ENCODE data around the gene CRY2.
"Not testable (repeated sequence)": the region's sequence is repeated elsewhere in the genome, so short reads cannot be mapped to it uniquely, and the experiment has no call there.

Gene CRY2

GRCh38 chr11:45811571-45812290 is 35.5 kb upstream of the CRY2 start:
- no peak for DNase-seq (ENCODE audit: low spot score)

- no peak for DNase-seq (ENCODE audit: low spot score)
These were observed 34.4 kb upstream of the CRY2 start for GRCh38 chr11:45812581-45813548.

DNA sequence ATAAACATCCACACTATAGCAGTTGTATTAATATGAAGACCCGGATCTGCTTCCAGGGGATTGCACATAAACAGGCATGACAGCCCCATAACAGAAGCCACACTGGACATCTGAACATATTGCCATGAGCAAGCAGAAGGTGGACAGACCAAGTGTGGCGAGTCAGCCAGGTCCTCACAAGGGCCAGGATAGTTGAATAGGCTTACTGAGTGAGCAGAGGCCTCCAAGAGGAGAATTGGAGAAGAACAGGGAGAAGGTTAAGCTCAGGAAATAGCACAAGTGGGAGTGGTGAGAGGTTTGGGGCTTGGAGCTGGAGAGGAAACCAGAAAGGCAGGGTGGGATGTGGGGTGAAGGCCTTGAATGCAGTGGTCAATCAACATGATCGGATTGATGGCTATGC is 31.5 kb upstream of the CRY2 start:
- DNase-seq (ENCODE audit: low spot score), result no peak

- DNase-seq (ENCODE audit: low spot score), result no peak
These were observed 30.7 kb upstream of the CRY2 start for GRCh38 chr11:45816614-45817013.

DNA sequence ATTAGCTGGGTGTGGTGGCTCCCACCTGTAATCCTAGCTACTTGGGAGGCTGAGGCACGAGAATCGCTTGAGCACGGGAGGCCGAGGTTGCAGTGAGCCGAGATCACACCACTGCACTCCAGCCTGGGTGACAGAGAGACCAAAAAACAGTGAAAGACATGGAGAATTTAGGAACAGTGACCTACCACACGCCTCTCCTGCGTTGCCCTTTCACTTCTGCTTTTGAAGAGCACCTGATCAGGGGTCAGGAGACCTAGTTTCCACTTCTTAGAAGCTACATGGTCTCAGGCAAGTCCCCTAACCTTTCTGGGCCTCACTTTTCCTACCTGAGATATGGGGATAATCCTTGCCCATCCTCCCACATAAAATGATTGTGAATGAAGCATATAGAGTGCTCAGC is 30.1 kb upstream of the CRY2 start:
- DNase-seq (ENCODE audit: low spot score), result no peak

DNA sequence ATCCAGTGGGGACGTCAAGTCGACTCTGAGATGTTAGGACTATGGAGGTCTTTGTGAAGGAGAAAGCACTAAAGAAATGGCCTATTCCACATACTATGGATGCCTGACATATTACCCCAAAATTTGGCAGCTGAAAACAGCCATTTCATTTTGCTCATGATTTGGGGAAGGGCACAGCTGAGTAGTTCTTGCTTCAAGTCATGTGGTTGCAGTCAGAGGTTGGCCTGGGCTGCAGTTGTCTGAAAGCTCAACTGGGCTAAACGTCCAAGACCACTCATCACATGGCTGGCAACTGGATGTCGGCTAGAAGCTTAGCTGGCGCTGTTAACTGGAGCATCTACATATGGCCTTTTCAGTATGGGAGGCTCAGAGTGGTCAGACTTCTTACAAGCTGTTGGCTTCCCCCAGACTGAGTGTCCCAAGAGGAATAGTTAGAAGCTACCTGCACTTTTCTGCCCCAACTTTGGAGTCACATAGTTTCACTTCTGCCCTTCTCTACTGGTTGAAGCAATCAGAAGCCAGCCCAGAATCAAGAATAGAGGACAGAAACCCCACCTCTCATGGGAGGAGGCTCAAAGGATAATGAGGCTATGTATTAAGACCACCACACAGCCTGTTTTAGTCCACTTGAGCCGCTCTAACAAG is 28.2 kb upstream of the CRY2 start:
- DNase-seq (ENCODE audit: low spot score), result no peak

DNA sequence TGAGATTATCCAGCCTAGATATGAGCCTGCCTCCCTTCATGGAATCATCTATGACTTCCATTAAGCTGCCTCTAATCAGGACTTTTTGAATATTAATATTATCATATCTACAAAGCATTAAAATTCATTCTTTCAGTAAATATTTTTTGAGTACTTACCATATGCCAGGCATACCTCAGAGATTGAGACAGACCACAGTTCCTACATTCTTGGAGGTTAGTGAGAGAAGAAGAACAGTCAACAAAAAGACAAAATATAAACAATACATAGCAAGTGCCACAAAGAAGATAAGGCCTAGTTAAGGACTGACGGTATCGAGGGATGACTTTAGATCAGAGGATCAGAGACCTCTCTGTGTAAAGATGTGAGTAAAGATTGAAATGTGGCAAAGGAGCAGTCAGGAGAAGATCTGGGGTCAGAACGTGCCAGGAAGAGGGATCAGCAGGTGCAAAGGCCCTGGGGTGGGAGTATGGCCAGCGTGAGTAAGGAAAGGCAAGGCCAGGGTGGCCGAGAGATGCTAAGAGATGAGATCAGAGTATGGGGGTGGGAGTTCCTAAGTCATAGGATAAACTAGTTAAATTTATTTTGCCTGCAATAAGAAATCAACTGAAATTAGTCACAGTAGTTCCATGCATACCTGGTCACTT is 26.9 kb upstream of the CRY2 start:
- no peak for DNase-seq (ENCODE audit: low spot score)

GRCh38 chr11:45826492-45826891 is 20.8 kb upstream of the CRY2 start:
- DNase-seq (ENCODE audit: low spot score), result not testable (repeated sequence)

- DNase-seq (ENCODE audit: low spot score), result no peak
These were observed 20.2 kb upstream of the CRY2 start for GRCh38 chr11:45827123-45827522.

DNA sequence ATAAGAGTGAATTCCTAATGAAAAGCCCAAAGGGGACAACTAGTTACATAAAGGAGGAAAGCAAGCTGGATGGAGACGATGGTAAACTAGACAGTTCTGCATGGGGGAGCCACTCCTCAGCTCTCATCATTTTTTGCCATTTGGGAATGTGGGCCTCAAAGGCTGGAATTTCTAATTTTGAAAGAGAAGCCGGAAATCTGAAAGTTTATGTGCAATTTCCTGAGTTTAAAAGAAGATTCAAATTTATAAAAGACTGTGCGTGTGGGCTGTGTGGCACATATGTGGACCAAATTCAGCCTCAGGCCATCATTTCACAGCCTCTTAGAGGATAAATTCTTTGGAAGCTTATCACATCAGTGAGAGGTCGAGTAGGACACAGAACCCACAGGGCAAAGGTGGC is 18.3 kb upstream of the CRY2 start:
- no peak for DNase-seq (ENCODE audit: low spot score)

DNA sequence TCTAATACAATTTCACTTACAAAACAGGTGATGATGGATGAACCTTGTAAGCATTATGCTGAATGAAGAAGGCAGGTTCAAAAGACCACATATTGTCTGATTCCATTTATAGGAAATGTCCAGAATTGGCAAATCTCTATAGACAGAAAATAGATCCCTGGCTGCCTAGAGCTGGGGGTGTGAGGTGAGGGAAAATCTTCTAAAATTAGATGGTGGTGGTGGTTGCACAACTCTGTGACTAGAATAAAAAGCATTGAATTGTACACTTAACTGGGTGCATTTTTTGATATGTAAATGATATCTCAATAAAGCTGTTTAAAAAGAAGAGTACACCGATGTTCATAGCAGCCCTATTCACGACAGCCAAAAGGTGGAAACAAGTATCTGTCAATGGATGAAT is 16.7 kb upstream of the CRY2 start:
- no peak for DNase-seq (ENCODE audit: low spot score)

DNA sequence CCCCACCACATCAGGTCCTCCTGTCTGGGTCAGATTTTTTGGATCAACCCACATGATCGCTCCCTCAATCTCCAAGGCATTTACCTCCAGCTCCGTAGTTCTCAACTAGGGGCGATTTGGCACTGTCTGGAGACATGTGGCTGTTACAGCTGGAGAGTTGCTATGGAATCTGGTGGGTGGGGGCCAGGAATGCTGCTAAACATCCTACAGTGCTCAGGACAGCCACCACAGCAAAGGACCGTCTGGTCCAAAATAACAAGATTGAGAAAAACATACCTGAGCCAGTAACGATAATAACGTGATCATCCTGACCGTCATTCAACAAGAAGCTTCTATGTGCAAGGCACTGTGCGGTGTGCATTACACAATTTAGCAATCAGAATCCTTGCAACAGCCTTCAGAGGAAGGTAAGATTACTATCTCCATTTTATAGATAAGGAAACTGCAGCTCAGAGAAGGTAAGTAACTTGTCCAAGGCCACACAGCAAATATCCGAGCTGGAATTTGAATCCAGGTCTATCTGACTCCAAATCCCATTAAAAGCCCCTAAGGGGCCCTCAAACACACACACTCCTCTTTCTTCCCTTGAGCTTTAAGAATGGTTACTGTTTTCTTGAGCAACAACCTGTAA is 14.3 kb upstream of the CRY2 start:
- DNase-seq (ENCODE audit: low spot score), result no peak

- DNase-seq (ENCODE audit: low spot score), result no peak
These were observed 13.5 kb upstream of the CRY2 start for GRCh38 chr11:45833761-45834160.

GRCh38 chr11:45834298-45834756 is 12.9 kb upstream of the CRY2 start:
- DNase-seq (ENCODE audit: low spot score), result no peak

DNA sequence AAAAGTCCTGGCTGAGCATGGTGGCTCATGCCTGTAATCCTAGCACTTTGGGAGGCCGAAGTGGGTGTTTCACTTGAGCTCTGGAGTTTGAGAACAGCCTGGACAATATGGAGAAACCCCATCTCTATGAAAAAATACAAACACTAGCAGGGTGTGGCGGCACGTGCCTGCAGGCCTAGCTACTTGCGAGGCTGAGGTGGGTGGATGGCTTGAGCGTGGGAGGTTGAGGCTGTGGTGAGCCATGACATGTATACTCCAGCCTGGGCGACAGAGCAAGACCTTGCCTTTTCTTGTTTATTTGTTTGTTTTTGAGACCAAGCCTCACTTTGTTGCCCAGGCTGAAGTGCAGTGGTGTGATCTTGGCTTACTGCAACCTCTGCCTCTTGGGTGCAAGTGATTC is 8.1 kb upstream of the CRY2 start:
- no peak for DNase-seq (ENCODE audit: low spot score)

GRCh38 chr11:45840251-45840650 is 7.0 kb upstream of the CRY2 start:
- DNase-seq (ENCODE audit: low spot score), result not testable (repeated sequence)

- DNase-seq (ENCODE audit: low spot score), result peak; percentile 79
These were observed 3.9 kb upstream of the CRY2 start for GRCh38 chr11:45843158-45843924.

DNA sequence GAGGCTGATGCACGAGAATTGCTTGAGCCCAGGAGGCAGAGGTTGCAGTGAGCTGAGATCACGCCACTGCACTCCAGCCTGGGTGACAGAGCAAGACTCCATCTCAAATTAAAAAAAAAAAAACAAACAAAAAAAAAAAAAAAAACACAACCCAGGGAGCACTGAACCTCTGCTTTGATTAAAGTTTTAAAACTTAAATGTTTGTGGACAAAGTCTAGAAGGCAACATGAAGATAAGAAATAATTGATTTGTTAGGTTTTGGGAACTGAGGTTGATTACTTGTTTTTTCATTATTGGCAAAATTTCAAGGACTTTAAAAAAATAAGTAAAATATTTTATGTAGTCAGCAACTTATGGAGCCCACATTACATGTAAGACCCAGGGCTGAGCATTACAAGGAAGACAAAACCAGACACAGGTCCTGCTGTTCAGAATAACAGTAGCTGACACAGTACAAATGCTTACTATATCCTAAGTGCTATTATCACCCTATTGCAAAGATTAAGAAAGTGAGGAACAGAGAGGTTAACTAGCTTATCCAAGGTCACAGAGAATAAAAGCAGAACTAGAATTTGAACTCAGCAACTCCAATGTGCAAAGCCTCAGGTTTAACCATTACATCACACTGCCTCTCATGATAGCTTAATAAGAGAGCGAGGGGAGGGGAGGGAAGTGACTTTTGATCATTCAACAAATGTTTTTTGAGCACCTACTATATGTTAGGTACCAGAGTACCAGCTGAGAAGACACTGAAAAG is 2.3 kb upstream of the CRY2 start:
- DNase-seq (ENCODE audit: low spot score), result no peak

GRCh38 chr11:45846174-45846675 is 1.1 kb upstream of the CRY2 start:
- no peak for DNase-seq (ENCODE audit: low spot score)

DNA sequence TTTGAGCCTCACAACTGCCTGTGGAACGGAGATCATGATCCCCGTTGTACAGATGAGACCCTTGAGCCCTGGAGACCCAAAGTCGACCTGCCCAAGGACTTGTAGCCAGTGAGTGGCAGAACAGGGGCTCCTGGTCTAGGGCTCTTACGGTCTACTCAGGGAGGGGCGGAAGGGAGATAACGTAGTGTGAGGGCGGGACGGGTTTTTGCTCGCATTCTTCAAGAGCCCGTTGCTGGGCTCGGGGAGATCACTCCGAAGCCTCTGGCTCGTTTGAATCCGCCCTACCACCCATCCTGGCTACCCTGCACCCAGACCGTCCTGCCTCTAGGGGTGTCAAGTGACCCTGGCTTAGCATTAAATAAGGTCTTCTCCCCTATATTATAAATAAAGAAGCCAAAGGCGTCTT is 639 bp downstream of the CRY2 start:
- peak; percentile 22 for DNase-seq (ENCODE audit: low spot score)
